ENCODE data around the gene TPBGL.
"Not testable (repeated sequence)": the region's sequence is repeated elsewhere in the genome, so short reads cannot be mapped to it uniquely, and the experiment has no call there.

- TF ChIP-seq POLR2A, POLR2AphosphoS5, TAF1, POU2F2 (IDR thresholded peaks at IDR 0.05; ENCODE audit: low read depth, low read length): not testable (repeated sequence)
These were observed 34.1 kb downstream of the TPBGL start for GRCh38 chr11:75274716-75275115.
